HL-60 (cell line): ENCODE data around the gene RGMB.

Source experiments
- POLR2AphosphoS5 ChIP-seq: IDR thresholded peaks from 2 replicates; pipeline ENCODE4 v1.6.1; 2012; ENCODE audit warnings: low read depth
- TF ChIP-seq, protein P1 (sequence below): IDR thresholded peaks from 2 replicates; pipeline ENCODE4 v1.6.1; 2012; ENCODE audit warnings: low read depth; ENCODE audit not compliant: insufficient replicate concordance
- TF ChIP-seq, protein P2 (sequence below): IDR thresholded peaks from one replicate; pipeline ENCODE4 v1.5.1; 2011; ENCODE audit warnings: low read length, control low read depth, inconsistent platforms; ENCODE audit not compliant: insufficient read depth

DNA sequence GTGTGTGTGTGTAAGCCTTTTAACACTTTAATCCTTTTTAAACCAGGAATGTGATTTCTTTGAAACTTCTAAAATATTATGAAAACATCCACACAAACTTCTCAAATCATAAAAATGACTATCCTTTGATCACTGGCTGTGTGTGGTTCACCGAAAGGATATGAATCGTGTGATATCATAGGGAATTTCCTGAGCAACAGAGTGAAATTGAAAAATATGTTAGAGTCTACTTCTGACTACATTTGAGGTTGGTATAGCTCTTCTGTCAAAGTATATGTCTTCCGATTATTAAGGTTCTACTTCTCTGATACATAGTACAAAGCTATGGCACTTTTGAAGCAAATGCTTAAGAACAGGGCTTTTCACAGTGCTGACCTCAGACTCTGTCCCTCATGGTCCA is 40.3 kb downstream of the RGMB start:
- TF ChIP-seq, protein P1, sequence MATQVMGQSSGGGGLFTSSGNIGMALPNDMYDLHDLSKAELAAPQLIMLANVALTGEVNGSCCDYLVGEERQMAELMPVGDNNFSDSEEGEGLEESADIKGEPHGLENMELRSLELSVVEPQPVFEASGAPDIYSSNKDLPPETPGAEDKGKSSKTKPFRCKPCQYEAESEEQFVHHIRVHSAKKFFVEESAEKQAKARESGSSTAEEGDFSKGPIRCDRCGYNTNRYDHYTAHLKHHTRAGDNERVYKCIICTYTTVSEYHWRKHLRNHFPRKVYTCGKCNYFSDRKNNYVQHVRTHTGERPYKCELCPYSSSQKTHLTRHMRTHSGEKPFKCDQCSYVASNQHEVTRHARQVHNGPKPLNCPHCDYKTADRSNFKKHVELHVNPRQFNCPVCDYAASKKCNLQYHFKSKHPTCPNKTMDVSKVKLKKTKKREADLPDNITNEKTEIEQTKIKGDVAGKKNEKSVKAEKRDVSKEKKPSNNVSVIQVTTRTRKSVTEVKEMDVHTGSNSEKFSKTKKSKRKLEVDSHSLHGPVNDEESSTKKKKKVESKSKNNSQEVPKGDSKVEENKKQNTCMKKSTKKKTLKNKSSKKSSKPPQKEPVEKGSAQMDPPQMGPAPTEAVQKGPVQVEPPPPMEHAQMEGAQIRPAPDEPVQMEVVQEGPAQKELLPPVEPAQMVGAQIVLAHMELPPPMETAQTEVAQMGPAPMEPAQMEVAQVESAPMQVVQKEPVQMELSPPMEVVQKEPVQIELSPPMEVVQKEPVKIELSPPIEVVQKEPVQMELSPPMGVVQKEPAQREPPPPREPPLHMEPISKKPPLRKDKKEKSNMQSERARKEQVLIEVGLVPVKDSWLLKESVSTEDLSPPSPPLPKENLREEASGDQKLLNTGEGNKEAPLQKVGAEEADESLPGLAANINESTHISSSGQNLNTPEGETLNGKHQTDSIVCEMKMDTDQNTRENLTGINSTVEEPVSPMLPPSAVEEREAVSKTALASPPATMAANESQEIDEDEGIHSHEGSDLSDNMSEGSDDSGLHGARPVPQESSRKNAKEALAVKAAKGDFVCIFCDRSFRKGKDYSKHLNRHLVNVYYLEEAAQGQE, result no peak
- TF ChIP-seq, protein P2, sequence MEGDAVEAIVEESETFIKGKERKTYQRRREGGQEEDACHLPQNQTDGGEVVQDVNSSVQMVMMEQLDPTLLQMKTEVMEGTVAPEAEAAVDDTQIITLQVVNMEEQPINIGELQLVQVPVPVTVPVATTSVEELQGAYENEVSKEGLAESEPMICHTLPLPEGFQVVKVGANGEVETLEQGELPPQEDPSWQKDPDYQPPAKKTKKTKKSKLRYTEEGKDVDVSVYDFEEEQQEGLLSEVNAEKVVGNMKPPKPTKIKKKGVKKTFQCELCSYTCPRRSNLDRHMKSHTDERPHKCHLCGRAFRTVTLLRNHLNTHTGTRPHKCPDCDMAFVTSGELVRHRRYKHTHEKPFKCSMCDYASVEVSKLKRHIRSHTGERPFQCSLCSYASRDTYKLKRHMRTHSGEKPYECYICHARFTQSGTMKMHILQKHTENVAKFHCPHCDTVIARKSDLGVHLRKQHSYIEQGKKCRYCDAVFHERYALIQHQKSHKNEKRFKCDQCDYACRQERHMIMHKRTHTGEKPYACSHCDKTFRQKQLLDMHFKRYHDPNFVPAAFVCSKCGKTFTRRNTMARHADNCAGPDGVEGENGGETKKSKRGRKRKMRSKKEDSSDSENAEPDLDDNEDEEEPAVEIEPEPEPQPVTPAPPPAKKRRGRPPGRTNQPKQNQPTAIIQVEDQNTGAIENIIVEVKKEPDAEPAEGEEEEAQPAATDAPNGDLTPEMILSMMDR, result no peak
- TF ChIP-seq POLR2AphosphoS5, result no peak
